Activated naive CD4-positive, alpha-beta T cell treated with Interleukin-2 at 50 U/mL for 16 hours (primary cell): ENCODE results near the gene OR1S1.
"Not testable (repeated sequence)": the region's sequence is repeated elsewhere in the genome, so short reads cannot be mapped to it uniquely, and the experiment has no call there.

Source experiments
- DNase-seq: peaks from one replicate; pipeline ENCODE4 v3.0.0-alpha.2; 2020

OR1S1 gene

DNA sequence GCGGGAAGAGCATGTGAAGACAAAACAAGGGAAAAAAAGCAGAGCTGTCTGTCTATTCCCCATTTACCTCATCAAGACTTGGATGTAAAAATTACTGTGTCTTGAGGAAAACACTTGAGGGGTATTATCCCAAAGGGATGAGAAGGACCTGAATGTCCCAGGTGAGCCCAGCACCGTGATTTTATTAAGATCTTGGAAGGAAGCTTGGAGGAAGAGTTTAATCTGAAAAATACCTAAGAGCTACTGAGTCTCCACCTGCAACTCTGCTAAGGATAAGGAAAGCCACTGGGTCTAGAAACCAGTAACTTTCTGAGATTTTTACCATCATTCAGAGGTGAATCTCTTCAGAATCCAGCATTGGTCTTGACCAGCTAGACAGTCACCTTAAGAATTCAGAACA, at the start of gene OR1S1:
Gene OR1S1, plus strand, starts transcription at position 301 of the 400 bp plus-strand sequence.
- not testable (repeated sequence) for DNase-seq

DNA sequence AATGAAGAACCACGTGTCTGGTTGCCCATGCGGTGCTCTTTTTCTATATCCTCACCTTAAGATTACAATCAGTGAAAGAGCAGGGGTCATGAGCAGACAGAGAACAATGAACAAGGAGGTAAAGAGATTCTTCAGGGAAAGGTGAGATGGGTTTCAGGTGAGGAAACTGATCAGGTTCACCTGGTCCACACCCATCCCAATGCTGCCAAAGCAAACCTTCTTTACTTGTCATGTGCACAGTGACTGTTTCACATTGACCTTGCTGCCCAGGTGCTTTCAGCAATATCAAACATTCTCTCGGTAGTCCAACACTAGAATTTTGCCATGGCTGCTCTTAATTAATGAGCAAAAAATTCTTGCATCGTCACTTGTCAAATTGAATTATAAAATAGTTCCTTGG, 48.1 kb upstream of the OR1S1 start:
- no peak for DNase-seq

DNA sequence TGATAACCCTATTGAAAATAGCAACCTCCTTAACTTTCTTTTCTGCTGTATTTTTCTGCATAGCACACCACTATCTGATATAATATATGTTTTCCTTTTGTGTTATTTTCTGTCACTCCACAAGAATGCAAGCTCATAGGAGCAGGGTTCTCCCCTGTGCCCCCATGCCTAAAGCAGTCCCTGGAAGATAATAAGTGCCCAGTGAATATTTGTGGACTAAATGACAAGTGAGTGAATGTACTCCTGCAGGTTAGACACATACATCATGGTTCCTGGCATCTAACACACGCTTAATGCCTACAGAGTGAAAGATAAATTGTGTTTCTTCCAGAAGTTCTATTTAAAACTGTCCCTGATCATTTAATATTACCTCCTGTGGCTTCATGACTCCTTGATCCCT, 47.5 kb upstream of the OR1S1 start:
- no peak for DNase-seq

DNA sequence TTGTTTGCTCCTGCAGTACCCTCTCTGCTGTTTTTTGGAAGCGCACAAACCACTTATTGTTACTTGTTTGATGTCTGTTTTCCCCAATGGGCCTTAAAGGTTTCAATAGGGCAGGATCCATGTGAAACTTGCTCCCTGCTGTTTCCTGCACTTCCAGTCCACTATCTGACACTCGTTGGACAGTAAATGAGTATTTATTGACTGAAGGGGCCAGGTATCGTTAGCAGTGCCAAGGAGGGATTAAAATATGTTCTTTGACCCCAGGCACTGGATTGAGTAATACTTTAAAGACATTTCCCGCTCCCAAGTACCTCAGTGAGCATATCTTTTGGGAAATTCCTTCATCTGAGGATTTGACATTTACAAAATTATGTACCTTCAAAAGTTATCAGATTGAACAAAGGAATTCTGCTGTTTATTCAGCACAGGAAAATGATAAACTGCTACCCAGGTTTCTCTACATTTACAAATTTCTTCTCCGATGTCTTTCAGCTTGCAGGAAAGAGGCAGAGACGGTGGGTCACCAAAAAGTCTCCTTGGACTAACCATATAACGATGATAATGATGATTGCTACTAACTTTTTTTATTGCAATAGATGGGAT, 46.9 kb upstream of the OR1S1 start:
- DNase-seq: no peak

DNA sequence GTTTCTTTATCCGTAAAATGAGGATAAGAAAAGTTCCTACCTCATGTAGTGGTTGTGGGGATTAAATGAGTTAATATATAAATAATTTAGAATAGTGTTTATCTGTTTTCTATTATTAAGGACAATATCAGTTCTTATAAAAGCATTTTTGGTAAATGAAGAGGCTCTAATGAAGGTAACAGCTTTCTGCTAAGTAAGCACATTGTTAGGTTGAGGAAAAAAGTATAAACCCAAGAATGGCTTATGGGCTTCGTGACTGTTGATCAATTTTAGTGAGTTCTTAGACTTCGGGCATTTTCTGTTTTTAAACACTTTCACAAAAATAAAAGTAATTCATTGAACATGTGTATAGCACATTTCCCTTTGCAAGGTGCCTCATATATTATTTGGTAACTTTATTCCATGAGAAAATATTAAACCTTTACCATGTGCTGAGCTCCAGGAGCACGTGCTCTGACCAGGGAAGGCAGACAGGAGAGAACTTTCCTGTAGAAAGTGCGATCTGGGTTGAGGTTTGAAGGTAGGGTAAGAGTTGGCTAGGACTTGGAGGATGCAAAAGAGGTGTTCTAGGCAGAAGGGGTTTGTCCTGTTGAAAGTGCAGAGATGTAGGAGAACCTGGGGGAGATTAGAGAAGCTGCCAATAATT, 35.0 kb upstream of the OR1S1 start:
- no peak for DNase-seq

DNA sequence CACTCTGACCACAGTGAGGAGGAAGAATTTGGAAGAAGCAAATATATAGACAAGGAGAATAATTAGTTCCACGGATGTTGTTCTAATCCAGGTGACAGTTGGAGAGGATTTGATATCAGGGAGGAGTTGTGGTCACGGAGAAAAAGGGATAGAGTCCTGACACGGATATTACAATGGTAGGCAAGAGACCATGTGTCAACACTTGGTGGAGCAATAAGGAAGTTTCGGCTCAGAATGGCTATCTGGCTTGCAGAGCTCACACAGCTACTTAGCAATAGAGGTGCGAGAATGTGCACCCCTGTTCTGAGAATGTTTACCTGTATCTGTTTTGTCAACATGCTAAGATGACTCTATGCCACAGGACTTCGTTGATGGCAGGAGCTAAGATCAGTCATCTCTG, 34.1 kb upstream of the OR1S1 start:
- no peak for DNase-seq

DNA sequence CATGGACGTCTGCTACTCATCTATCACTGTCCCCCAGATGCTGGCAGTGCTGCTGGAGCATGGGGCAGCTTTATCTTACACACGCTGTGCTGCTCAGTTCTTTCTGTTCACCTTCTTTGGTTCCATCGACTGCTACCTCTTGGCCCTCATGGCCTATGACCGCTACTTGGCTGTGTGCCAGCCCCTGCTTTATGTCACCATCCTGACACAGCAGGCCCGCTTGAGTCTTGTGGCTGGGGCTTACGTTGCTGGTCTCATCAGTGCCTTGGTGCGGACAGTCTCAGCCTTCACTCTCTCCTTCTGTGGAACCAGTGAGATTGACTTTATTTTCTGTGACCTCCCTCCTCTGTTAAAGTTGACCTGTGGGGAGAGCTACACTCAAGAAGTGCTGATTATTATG, 32.9 kb upstream of the OR1S1 start:
- DNase-seq: no peak

DNA sequence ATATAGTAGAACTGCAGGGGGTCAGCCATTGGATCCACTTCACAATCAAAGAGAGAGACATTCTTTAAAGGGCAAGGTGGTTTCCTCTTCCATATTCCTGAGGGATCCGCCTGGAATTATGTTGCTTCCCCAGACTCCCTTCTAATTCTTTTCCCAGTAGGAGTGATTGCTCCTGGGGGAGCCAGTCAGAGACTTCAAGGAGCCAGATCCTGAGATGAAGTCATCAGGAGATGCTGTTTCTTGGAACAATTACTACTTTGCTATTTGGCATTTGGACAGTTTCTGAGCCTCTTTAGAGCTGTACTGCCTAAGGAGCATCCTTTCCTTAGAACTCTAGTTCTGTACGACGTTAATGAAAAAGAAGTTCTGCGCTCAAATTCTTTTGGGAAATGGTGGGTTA, 25.6 kb upstream of the OR1S1 start:
- no peak for DNase-seq

DNA sequence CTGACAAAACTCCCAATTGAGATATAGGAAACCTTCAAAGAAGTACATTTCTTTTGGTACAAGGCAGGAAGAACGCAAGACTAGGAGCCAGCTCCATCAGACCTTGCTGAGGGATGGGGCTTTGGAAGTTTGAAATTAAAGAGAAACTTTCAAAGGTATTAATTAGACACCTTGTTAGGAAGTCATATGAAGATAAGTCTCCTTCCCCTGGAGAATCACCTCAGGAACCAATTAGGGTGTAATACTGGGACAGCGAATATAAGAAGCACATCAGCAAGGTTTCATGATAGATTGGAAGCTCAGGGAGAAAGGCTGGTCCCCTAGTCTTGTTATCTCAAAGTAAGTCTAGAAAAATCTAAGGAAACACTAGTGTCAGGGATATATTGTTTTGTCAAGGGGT, 23.8 kb upstream of the OR1S1 start, which contains the start of gene OR9Q2:
Gene OR9Q2, plus strand, starts transcription at position 301 of the 400 bp plus-strand sequence. CDS start 1,421 bp downstream, outside the sequence.
- DNase-seq: no peak

DNA sequence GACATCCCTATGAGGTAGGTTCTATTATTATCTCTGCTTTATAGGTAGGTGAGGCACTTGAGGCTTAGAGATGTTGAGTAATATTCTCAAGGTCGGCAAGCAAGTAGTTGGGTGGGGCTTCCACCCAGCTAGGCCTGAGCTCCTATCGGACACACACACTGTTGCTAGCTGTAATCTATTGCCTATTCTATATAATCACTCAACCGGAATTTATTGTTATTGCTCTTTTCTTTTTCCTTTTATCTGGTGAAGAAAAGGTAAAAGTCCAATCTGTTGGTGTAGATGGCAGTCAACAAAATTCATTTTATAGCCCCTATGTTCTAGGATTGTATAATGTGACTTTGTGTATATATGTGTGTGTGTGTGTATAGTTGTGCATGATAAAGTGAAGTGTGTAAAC, 20.3 kb upstream of the OR1S1 start:
- no peak for DNase-seq

DNA sequence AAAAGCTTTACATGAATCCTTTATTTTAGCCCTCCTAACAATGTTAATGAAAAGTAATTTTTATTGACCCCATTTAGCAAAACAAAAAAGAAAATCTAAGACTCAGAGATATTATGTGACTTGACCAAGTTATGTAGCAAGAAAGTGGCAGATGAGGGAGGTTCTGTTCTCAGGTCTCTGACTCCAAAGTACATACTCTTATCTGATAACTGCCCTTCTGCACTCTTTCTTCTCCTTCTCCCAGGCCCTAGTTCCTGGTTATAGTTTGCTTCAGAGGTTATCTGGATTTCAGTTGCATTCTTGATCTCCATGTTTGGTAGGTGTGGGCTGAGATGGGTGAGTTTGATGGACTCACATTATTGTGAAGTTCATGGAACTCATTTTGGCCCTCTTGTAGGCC, 19.1 kb upstream of the OR1S1 start:
- DNase-seq: no peak

DNA sequence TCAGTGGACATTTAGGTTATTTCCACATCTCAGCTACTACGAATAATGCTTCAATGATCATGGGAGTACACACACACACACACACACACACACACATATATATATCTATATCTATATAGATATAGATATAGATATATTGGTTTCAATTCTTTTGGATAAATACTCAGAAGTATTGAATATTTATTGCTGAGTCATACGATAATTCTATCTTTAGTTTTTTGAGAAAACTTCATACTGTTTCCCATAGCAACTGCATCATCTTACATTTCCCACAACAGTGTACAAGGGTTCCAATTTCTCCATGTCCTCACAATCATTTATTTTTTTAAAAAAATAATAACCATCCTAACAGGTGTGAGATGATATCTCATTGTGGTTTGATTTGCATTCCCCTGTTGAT, 16.6 kb upstream of the OR1S1 start:
- DNase-seq: no peak

DNA sequence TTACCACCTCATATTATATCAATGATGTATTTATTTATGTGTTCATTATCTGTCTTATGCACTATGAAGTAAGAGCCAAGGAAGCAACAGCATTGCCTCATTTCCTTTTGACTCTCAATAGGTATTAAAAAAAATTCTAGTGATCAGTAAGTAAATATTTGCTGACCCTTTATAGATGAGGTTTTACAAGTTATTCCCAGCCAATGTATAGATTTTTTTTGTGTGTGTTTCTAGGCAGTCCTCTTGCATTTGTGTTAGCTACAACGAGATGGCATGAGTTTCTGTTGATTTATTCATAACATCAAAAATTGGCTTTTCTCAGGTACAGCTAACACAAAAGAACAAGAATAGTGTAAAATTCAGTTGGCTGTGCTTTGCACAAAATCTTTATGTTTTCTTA, 13.2 kb upstream of the OR1S1 start:
- DNase-seq: no peak

DNA sequence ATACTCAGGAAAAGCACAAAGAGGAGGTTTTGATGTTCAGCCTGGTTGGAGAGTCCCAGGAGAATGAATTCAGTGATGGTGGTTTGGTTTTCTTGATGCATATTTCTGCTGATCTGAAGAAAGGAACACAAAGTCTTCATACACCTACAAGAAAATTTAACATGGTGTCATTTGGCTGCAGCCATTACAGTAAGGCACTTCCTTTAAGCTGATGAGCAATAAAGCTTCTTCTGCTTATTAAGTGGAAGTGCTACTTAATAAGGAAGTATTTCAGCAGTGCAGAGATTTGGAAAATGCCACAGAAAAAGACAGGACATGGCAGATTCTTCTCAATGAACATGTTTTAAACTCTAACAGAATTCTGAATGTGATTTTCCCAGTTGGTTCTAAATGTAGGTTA, 8.5 kb upstream of the OR1S1 start, which contains the start of gene OR1S2:
Gene OR1S2, minus strand, starts transcription at position 101 of the 400 bp plus-strand sequence. Its CDS starts 0 bp downstream, at position 101.
- DNase-seq: no peak

DNA sequence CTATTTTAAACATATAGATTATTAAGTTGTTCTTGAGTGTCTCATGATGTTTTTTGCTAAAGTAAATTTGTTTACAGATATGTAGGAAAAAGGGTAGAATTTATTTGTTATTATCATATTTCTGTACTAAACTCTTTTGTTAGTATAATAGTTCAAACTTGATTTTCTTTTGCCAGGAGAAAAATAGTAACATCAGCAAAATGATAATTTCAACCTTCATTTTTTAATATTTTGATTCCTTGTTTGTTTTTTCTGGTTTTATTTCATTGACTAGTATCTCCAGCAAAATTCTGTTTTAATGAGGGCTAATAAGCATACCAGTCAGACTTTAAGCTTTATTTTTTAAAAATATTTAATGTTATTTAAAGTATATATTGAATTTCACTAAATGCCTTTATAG, 4.0 kb downstream of the OR1S1 start:
- no peak for DNase-seq

DNA sequence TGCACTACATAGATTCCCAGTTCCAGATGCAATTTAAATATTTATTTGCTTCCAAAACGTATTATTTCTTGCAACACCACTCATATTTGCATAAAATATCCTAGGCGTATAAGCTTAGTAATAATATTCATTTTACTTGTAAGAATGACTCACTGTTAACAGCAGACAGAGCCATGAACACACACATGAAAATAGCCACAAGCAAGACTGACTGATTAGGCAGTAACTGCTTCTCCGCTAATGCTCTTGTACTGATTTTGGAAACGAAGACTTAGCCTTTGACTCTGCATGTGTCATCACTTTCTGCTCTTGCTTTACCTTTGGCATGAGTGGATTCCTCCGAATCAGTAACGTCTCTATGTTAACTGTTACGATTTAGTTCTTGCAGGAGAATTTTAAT, 10.2 kb downstream of the OR1S1 start:
- DNase-seq: no peak

DNA sequence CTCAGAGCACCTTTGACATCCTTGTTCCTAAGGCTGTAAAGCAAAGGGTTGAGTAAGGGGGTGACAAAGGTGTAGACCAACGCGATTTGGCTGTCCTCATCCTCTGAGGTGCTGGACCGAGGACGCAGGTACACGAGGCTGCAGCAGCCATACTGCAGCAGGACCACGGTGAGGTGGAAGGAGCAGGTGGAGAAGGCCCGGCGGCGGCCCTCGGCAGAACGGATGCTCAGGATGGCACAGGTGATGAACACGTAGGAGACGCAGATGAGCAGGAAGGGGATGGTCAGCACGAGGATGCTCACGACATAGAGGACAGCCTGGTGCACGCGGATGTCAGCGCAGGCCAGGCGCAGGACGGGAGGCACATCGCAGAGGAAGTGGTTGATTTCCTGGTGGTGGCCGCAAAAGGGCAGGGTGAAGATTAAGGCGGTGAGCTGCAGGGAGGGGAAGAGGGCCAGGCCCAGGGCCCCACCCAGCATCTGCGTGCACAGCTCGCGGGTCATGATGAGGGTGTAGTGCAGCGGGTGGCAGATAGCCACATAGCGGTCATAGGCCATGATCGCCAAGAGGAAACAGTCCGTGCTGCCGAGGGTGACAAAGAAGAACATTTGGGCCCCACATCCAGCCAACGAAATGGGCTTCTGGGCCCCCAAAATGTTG, 15.6 kb downstream of the OR1S1 start:
- DNase-seq: no peak

DNA sequence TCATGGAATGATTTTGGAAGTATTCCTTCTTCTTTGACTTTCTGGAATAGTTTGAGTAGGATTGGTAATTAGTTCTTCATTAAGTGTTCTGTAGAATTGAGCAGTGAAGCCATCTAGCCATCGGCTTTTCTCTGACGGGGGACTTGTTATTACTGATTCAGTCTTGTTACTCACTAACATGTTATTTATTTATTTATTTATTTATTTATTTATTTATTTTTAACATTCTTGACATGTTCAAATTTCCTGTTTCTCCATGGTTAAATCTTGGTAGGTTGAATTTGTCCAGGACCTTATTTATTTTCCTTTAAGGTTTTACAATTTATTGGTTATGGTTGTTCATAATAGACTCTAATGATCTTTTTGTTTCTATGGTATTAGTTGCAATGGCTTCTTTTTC, 31.4 kb downstream of the OR1S1 start:
- no peak for DNase-seq

DNA sequence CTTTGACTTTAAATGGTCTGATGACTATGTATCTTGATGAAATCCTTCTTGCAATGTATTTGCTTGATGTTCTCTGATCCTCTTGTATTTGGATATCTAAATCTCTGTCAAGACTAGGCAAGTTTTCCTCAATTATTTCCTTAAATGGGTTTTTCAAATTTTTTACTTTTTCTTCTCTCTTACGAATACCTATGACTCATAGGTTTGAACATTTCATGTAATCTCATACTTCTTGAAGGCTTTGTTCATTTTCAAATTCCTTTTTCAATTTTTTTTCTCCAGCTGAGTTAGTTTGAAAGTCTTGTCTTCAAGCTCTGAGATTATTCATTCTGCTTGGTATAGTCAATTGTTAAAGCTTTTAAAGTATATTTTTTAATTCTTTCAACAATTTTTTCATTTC, 42.4 kb downstream of the OR1S1 start:
- no peak for DNase-seq

DNA sequence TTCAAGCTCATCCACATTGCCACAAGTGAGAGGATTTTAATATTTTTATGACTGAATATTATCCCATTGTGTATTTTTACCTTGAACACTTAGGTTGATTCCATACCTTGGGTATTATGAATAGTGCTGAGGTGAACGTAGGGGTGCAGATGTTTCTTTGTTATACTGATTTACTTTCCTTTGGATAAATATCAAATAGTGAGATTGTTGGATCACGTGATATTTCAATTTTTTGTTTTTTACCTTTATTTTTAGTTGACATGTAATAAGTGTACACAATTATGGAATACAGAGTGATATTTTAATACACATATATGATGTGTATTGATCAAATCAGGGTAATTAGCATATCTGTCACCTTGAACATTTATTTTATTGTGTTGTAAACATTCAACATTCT, 47.5 kb downstream of the OR1S1 start:
- DNase-seq: no peak
